OCI-M1 (cell line): Measurements from ENCODE around the gene FLVCR2.
A peak's percentile ranks its signal among the peaks of the same experiment; 100 is the strongest.

Experiments used
- DNase-seq: peaks from one replicate; lab custom pipeline; 2025; lab: John Stamatoyannopoulos, UW

FLVCR2 gene

DNA sequence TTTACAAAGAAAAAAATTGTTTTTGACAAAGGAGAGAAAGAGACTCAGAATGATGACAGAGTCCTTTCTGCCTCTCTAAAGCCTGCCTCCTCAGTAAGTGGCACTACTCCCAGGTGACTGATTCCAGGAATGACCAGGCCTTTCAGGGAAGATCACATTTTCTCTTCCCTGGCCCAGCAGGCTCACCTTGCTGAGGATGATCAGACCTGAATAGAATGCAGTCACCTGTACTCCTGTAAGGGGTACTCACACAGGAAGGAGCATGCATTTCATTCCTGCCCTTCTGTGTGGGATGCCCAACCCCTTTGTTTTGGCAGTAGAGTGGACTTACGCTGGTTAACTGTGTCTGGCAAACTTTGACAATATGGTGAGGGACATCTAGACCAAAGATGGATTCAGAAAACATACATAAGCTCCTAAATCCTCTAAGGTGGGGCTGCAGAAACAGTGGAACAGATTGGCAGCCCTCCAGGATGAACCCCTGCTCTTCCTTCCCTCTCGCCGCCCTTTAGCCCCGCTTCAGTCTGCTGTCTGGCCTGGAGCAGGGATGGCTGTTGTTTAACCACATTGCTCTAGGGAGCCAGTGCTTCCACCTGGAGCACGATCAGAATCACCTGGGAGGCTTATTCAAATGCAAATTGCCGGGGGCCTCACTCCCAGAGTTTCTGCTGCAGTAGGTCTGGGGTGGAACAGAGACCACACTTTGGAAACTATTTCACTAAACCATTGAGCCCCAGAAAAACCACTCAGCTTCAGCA, 52.5 kb downstream of the FLVCR2 start:
- DNase-seq, result no peak

DNA sequence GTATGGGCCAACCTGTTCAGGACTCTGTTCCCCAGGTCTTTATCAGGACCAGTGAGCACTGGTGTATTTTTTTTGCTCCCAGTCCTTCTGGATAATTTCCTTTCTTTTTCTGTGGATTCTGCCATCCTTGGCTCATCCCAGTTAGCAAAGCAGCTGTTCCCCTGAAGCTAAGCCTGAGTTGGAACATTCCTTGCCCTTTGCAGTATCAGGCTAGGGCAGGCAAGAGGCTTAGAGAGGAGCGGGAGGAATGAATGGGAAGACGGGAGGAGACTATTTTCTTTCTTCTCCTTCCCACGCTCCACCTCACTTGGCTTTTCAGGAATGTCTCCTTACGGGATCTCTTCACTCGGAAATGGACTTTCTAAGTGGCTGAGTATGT, 53.0 kb downstream of the FLVCR2 start:
- DNase-seq, result no peak

DNA sequence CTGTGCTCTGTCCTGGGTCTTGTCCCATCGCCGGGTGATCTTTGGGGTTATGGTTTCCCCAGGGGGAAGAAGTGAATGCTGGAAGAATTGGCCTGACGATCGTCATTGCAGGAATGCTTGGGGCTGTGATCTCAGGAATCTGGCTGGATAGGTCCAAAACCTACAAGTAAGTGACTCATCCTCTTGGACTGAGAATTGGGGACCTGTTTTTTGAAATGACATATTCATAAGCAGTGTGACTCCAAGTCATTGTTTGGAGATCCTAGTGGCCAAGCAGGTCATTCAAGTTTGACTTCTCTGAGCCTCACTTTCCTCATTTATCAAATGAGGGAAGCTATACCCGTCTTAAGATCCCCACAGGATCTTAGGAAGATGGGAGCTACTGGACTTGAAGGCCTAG, 56.4 kb downstream of the FLVCR2 start:
- DNase-seq, result no peak

GRCh38 chr14:75636100-75636692, 57.8 kb downstream of the FLVCR2 start:
- no peak for DNase-seq

DNA sequence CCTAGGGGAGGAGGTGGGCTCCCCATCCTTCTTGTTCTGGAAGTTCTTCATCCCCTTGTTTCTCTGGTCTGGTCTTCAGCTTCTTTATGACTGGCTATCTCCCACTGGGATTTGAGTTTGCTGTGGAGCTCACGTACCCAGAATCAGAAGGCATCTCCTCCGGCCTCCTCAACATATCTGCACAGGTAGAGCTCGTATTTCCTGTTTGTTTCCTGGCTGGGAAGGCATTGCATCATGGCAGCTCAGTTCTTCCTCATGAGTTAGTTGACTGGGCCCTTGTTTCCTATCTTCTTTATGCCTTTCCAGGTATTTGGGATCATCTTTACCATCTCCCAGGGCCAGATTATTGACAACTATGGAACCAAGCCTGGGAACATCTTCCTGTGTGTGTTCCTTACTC, 62.5 kb downstream of the FLVCR2 start:
- DNase-seq, result no peak

GRCh38 chr14:75643985-75644384, 65.6 kb downstream of the FLVCR2 start:
- no peak for DNase-seq

DNA sequence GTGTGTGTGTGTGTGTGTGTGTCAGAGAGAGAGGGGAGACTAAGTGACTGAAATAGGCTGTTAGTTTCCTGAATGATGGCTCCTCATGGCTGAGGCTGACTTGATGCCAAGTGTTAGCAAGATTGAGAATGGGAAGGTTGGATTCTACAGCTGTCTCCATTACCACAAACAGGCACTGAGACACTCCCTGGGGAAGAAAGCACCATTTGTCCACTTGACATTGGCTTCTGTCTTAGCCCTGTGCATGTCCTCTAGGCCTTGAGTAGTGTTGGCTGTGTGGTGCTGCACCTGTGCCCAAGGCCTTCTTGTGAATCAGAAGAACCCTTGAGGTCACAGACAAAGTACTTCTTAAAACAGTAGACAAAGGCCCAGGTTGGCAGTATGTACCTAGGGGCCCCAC, 66.6 kb downstream of the FLVCR2 start:
- DNase-seq, result no peak

GRCh38 chr14:75646762-75647161, 68.3 kb downstream of the FLVCR2 start:
- no peak for DNase-seq

GRCh38 chr14:75647640-75648039, 69.2 kb downstream of the FLVCR2 start:
- DNase-seq, result no peak

DNA sequence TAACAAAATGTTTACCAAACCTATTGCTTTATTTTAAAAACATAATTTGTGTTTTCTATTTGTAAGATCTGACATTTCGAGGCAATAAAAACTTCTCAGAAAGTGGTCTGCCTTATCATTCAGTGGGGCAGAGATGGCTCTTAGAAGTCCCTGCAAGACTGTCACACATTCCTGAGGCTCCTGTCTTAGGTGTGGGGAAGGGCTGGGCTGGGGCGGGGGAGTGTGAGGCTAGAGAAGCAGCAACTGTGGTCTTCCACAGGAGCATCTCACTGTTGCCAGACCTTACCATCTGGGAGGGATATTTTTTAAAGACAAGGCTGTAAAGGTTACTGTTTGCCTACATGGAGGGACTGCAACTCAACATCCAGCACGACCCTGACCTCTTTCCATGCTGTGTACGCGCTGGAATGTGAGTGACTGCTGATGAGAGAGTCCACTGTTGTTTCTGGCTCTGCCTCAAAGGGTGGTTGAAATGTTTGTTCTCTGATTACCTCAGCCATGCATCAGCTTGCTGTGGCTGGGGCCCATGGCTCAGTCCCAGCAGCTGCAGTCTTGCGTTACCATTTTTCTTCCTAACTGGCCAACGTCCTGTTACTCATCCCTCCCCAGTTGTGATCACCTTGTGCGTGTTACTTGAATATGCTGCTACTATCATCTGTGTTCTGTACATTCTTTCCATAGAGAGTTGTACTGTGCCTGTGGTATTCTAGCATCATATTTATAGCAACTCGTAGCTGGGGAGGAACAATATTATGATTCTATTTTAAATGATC, 69.8 kb downstream of the FLVCR2 start:
- no peak for DNase-seq

DNA sequence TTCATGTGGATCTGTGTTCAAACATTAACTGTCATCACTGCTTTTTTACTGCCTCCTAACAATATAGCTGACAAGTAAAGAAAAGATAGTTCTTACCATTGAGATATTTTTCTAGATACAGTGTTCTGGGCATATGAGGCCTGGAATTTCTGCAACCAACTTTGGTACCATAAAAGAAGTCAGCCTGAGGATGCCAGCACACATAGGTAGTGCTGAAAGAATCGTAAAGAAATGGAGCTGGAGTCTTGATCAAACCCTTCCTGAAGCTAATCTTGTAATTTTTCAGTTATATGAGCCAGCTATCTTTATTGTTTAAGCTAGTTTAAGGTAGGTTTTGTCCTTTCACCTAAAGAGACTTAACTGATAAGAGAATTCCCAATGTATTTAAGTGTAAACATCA, 70.9 kb downstream of the FLVCR2 start:
- no peak for DNase-seq

- DNase-seq, result no peak
Measured at GRCh38 chr14:75649773-75650172, 71.4 kb downstream of the FLVCR2 start.

DNA sequence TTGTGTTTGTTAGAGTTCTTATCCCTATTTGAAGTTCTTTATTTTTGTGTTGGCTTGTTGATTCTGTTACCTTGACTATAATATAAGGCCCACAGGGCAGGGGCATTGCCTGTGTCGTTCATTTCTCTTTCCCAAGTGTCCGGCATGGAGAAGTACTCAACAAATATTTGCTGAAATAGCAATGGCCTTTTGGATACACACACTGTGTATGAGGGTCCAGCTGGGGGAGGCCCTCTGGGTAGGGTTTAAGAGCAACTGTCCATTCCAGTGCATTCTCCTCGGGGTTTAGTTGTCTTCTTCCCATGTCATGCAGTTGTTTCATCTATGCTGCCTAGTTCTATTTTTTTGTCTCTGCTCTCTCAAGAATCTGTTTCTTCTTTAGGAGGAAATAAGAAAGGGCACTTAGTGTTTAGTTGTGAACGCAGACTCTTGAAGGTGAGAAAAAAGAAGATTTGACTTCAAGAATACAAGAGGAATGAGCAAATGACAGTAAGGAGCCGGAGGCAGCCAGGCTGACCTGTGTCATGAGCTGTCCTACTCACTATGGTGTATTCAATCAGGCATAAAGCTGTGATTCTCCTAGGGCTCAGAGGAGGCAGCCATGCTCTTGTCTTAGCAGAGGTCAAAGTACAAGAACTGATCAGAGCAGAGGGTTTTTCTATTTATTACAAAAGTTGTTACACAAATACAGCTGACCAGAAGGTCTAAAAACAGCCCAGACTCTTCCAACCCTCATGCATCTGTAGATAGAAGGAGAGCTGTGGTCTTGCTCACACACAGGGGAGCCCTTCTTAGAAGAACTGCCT, 72.0 kb downstream of the FLVCR2 start:
- no peak for DNase-seq

DNA sequence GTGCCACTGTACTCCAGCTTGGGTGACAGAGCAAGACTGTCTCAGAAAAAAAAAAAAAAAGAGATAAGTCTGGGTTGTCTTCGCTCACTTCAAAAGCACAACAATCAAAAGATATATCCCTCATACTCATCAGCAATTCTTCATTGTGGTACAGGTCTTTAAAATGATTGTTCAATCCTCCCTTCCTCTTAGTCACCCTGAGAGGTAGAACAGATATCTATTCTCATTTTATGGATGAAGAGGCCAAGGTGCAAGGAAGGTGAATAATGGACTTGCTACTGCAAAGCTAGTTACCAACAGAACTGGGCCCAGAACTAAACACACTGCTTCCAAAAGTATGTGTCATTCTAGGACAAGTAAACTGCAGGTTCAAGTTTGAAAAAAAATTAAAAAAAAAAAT, 75.1 kb downstream of the FLVCR2 start:
- DNase-seq, result no peak

DNA sequence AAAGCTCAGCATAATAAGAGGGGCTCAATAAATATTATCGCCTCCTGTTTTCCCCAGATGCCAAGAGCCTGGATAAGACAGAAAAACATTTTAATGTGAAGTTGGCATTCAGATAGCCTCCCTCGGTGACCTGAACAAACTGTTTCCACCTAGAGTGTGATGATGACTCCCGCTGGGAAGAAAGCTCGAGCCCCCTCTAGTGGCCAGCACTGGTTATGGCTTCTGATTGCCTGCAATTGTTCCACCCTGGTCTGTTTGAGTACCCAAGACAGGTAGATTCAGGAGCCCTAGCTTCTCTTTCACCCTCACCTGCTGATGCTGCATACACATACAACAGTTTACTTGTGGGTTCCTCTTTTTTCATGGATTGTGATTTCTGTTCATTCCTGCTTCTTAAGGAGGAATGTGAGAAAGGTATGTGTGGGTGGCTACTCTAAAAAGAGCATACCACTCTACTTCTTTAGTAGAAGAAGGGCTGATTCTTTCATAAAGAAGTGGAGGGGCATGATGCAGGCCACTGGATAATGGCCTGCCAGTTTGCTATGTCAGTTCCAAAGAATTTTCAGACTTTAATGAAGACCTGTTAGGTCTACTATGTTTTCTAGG, 75.8 kb downstream of the FLVCR2 start:
- peak; percentile 70 for DNase-seq

GRCh38 chr14:75655235-75655634, 76.8 kb downstream of the FLVCR2 start:
- no peak for DNase-seq

- DNase-seq, result no peak
Measured at GRCh38 chr14:75657331-75657730, 78.9 kb downstream of the FLVCR2 start.

DNA sequence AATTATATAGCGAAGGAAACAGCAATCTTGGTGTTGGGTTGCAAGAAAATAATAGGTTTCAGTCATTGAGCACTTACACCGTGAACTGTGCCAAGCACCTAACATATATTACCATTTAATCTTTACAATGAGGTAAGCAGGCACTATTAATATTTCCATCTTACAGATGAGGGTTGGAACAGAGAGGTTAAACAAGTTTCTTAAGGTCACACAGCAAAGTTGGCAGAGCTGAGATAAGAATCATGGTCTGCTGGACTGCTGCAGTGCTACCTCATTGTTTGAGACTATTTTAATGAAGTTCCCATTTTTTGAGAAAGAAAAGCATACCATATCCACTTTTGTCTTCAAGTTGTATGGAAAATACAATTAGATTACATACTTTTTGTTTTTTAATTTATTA, 80.5 kb downstream of the FLVCR2 start:
- DNase-seq, result no peak

- DNase-seq, result peak; percentile 43
Measured at GRCh38 chr14:75660238-75660629, 81.8 kb downstream of the FLVCR2 start.

GRCh38 chr14:75660630-75661498, 82.4 kb downstream of the FLVCR2 start, which contains the start of the genes ERG28 and TTLL5:
ERG28 (minus strand) TSS chr14:75660876; CDS start chr14:75657502, 3,374 bp downstream.
TTLL5 (plus strand) TSS chr14:75661246; CDS start chr14:75663150, 1,904 bp downstream.
- DNase-seq, result peak; percentile 98

DNA sequence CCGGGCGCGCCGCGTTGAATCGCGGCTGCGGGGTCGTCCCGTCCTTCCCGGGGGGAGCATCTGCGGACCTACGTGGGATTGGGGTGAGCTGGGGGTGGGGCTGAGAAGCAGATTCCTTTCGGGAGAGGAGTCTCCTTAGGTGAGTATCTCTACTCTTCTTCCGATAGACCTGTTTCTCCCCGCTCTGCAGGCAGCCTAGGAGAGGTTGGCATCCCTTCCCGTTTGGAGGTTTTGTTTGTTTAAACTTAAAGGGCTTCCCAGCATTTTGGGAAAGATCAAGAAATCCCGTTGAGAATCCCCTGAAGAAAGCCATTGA, 83.0 kb downstream of the FLVCR2 start:
- DNase-seq, result no peak
